ENCODE results near the gene APBA2. TPM values are rescaled to one million over a fixed set of nuclear protein-coding genes. Genes with fewer than 3 reads are reported as not detected.
"Not testable (repeated sequence)": the region's sequence is repeated elsewhere in the genome, so short reads cannot be mapped to it uniquely, and the experiment has no call there.

The APBA2 gene
- total and polyA plus RNA-seq, 2 of the 4 experiments (the other 2 are of a cell fraction), result 21.7 to 33.0 TPM

- H3K18ac ChIP-seq (ENCODE audit: low read depth, low read length); H2BK120ac ChIP-seq (ENCODE audit: low read depth, low read length); H3K14ac ChIP-seq (replicated peaks; ENCODE audit: low read depth, low read length); H2BK20ac ChIP-seq (ENCODE audit: low read depth, low read length); H3K9me3 ChIP-seq (ENCODE audit: control insufficient read depth, insufficient read depth, low read length); H2AFZ ChIP-seq (replicated peaks; ENCODE audit: low read length, poor library complexity); POLR2A ChIA-PET (ENCODE audit: unreplicated experiment); H2AK9ac ChIP-seq (replicated peaks; ENCODE audit: low read depth, low read length, poor library complexity); H4K5ac ChIP-seq (ENCODE audit: low read depth, low read length); H3K36me3 ChIP-seq (ENCODE audit: control insufficient read depth, insufficient read depth, low read length); H3K56ac ChIP-seq (ENCODE audit: extremely low read depth, insufficient read depth, low read length); H2BK15ac ChIP-seq (ENCODE audit: low read depth, low read length); H4K91ac ChIP-seq (ENCODE audit: insufficient read depth, low read depth, low read length); H3K4me3 ChIP-seq (ENCODE audit: insufficient read depth, low read depth, low read length); CTCF ChIA-PET; H2BK5ac ChIP-seq (ENCODE audit: low read depth, low read length, poor library complexity, severe bottlenecking); ATAC-seq (ENCODE audit: low read depth); H3K9ac ChIP-seq (ENCODE audit: low read depth, low read length); intact Hi-C loops (cut with micrococcal nuclease); H3K27ac ChIP-seq (ENCODE audit: insufficient read depth, low read length); dilution Hi-C loops (cut with HindIII; ENCODE audit: low sequenced_read_pairs, unreplicated experiment); H3K23ac ChIP-seq (ENCODE audit: low read depth, low read length); H4K8ac ChIP-seq (ENCODE audit: low read depth in 2 of 2, low read length in 2 of 2); H3K27me3 ChIP-seq (ENCODE audit: control insufficient read depth, insufficient read depth, low read length); in situ Hi-C loops (cut with MboI; ENCODE audit: low sequenced_read_pairs); BruUV-seq (replicated peaks); H3K4me2 ChIP-seq (ENCODE audit: low read depth, low read length); DNase-seq: not testable (repeated sequence)
- Histone ChIP-seq H3K4ac (ENCODE audit: low read depth, low read length) (0 out of 2 replicates have a peak overlapping the region, but pooled peaks have one; percentile 33), H4K20me1 (ENCODE audit: insufficient read depth, low read length) (peaks cover 25% of the 10 kb centered on the region; the same call in 1 of the 2 replicates), H2AK5ac (ENCODE audit: low read depth, low read length) (peak overlapping the region; percentile 73), H3K4me1 (ENCODE audit: control insufficient read depth, insufficient read depth, low read length) (peaks cover 17% of the 10 kb centered on the region), H3K79me1 (ENCODE audit: low read depth in 1 of 2, low read length in 2 of 2) (peaks cover 16 to 82% of the 10 kb centered on the region in 2 experiments), H3K9me1 (ENCODE audit: insufficient read depth, low read length) (peaks cover 18% of the 10 kb centered on the region)
- WGBS, 2 experiments (ENCODE audit: extremely low coverage in 2 of 2, insufficient read length in 1 of 2), result no CpG with 5 or more reads among the region's 4 CpGs
Observed at GRCh38 chr15:28890291-28890690, 4.5 kb downstream of the APBA2 start.
